H1 (cell line): Measurements from ENCODE around the gene TTC33. TPM values are rescaled to one million over a fixed set of nuclear protein-coding genes. Genes with fewer than 3 reads are reported as not detected.

Experiments used
- CTCF ChIA-PET: fragments of 300-600 bp; sonication (Branson Sonifier 250); formaldehyde crosslinking; loops from one replicate; lab custom pipeline; 2021; ENCODE audit not compliant: partially characterized antibody; lab: Charles Lee
- POLR2A ChIA-PET: fragments of 300-600 bp; sonication (Branson Sonifier 250); formaldehyde crosslinking; loops from one replicate; lab custom pipeline; 2021; ENCODE audit warnings: inconsistent platforms; ENCODE audit not compliant: partially characterized antibody; lab: Charles Lee
- DNase-seq, 2 experiments: peaks; one replicate each; pipeline versions ENCODE4 v3.0.0 to v3.0.0-alpha.2; 2010 to 2022; ENCODE audit warnings: low spot score in 2 of 2, low read depth in 1 of 2, mixed read lengths in 1 of 2
- FAIRE-seq: peaks from 2 replicates; lab custom pipeline; 2011; peaks lifted over from hg19 to GRCh38; lab: Jason Lieb, UNC
- H2AFZ ChIP-seq: 2 replicates; pipeline ENCODE4 v1.8.1; 2012; ENCODE audit warnings: low read length, inconsistent platforms
- H2AK5ac ChIP-seq: 2 replicates; pipeline ENCODE4 v1.6.1; 2013; ENCODE audit warnings: low read depth, low read length
- H2BK120ac ChIP-seq: replicated peaks from 2 replicates; pipeline ENCODE3; 2013; ENCODE audit warnings: low read depth, low read length, inconsistent platforms
- H2BK12ac ChIP-seq: 2 replicates; pipeline ENCODE4 v1.6.1; 2013; ENCODE audit warnings: low read depth, low read length
- H2BK15ac ChIP-seq: 2 replicates; pipeline ENCODE4 v1.6.1; 2013; ENCODE audit warnings: low read length
- H2BK20ac ChIP-seq: 2 replicates; pipeline ENCODE4 v1.6.1; 2013; ENCODE audit warnings: low read length
- H2BK5ac ChIP-seq: 2 replicates; pipeline ENCODE4 v1.6.1; 2013; ENCODE audit warnings: low read depth, low read length
- H3K14ac ChIP-seq: 2 replicates; pipeline ENCODE4 v1.6.1; 2013; ENCODE audit warnings: inconsistent platforms; ENCODE audit not compliant: insufficient read length
- H3K18ac ChIP-seq: 2 replicates; pipeline ENCODE4 v1.6.1; 2013; ENCODE audit warnings: low read length; ENCODE audit errors: extremely low read depth
- H3K23ac ChIP-seq: 2 replicates; pipeline ENCODE4 v1.6.1; 2013; ENCODE audit warnings: inconsistent platforms; ENCODE audit not compliant: insufficient read length
- H3K23me2 ChIP-seq: 2 replicates; pipeline ENCODE4 v1.6.1; 2013; ENCODE audit warnings: low read depth, low read length
- H3K27ac ChIP-seq: 2 replicates; pipeline ENCODE4 v1.6.1; 2011; ENCODE audit warnings: low read depth, low read length, inconsistent platforms
- H3K27me3 ChIP-seq, 4 experiments: replicated peaks in 1 of 4; 1 replicate in 1 of 4; 2 replicates in 3 of 4; pipeline versions ENCODE4 v1.6.1 to v1.8.1; 2011 to 2013; ENCODE audit warnings: low read length in 3 of 4, mild to moderate bottlenecking in 3 of 4, inconsistent platforms in 2 of 4, mixed read lengths in 2 of 4, moderate library complexity in 1 of 4; ENCODE audit not compliant: control insufficient read depth in 3 of 4, insufficient read depth in 3 of 4; ENCODE audit errors: extremely low read depth in 1 of 4
- H3K36me3 ChIP-seq, 4 experiments: 2 replicates each; pipeline versions ENCODE4 v1.6.1 to v1.8.1; 2011 to 2013; ENCODE audit warnings: mild to moderate bottlenecking in 4 of 4, low read length in 3 of 4, moderate library complexity in 2 of 4, control low read depth in 1 of 4, inconsistent platforms in 1 of 4; ENCODE audit not compliant: insufficient read depth in 4 of 4, control insufficient read depth in 2 of 4
- H3K4ac ChIP-seq: replicated peaks from 2 replicates; pipeline ENCODE3; 2013; ENCODE audit warnings: low read length, low read depth, mixed read lengths, inconsistent platforms; ENCODE audit not compliant: insufficient read length
- H3K4me1 ChIP-seq, 4 experiments: replicated peaks in 1 of 4; 1 replicate in 1 of 4; 2 replicates in 3 of 4; pipeline versions ENCODE4 v1.6.1 to v1.8.1; 2011 to 2013; ENCODE audit warnings: low read length in 3 of 4, inconsistent platforms in 2 of 4, mixed read lengths in 1 of 4; ENCODE audit not compliant: insufficient read depth in 4 of 4, control insufficient read depth in 3 of 4
- H3K4me2 ChIP-seq, 2 experiments: 2 replicates each; pipeline versions ENCODE4 v1.6.1 to v1.8.1; 2011 to 2013; ENCODE audit warnings: low read depth in 2 of 2, low read length in 2 of 2, control low read depth in 1 of 2, inconsistent platforms in 1 of 2, mild to moderate bottlenecking in 1 of 2; ENCODE audit not compliant: insufficient read depth in 1 of 2
- H3K4me3 ChIP-seq, 4 experiments: fragments of 200-600, 300-600 bp in 1 of 4; sonication (generic), shearing (Covaris generic), sonication (Bioruptor Twin) in 1 of 4; 2 replicates each; pipeline versions ENCODE4 v1.5.1 to v1.8.1; 2011 to 2016; ENCODE audit warnings: low read length in 4 of 4, low read depth in 3 of 4, control low read depth in 2 of 4, inconsistent platforms in 2 of 4, mild to moderate bottlenecking in 2 of 4, mixed read lengths in 1 of 4, moderate library complexity in 1 of 4; ENCODE audit not compliant: insufficient read depth in 2 of 4; ENCODE audit errors: extremely low read depth in 1 of 4
- H3K56ac ChIP-seq: replicated peaks from 2 replicates; pipeline ENCODE3; 2013; ENCODE audit warnings: low read depth, mild to moderate bottlenecking, mixed read lengths, low read length, inconsistent platforms; ENCODE audit not compliant: insufficient read length
- H3K79me1 ChIP-seq: 2 replicates; pipeline ENCODE4 v1.6.1; 2013; ENCODE audit warnings: low read depth, low read length, control low read depth
- H3K79me2 ChIP-seq, 2 experiments: 2 replicates each; pipeline versions ENCODE4 v1.6.1 to v1.8.1; 2012 to 2013; ENCODE audit warnings: low read length in 2 of 2, mild to moderate bottlenecking in 2 of 2, inconsistent platforms in 1 of 2; ENCODE audit not compliant: insufficient read depth in 2 of 2, control insufficient read depth in 1 of 2
- H3K9ac ChIP-seq, 4 experiments: replicated peaks in 1 of 4; 1 replicate in 1 of 4; 2 replicates in 3 of 4; pipeline versions ENCODE4 v1.6.1 to v1.8.1; 2011 to 2013; ENCODE audit warnings: low read depth in 3 of 4, low read length in 3 of 4, control low read depth in 2 of 4, mild to moderate bottlenecking in 2 of 4, moderate library complexity in 2 of 4, inconsistent platforms in 1 of 4; ENCODE audit errors: extremely low read depth in 1 of 4
- H3K9me3 ChIP-seq, 2 experiments: 2 replicates each; pipeline versions ENCODE4 v1.6.1 to v1.8.1; 2012 to 2013; ENCODE audit warnings: mild to moderate bottlenecking in 2 of 2, moderate library complexity in 2 of 2, control low read depth in 1 of 2, inconsistent platforms in 1 of 2, low read depth in 1 of 2, low read length in 1 of 2, mixed read lengths in 1 of 2; ENCODE audit not compliant: insufficient read depth in 2 of 2
- H4K20me1 ChIP-seq, 2 experiments: replicated peaks in 1 of 2; 2 replicates each; pipeline versions ENCODE3 to v1.8.1; 2011 to 2013; ENCODE audit warnings: inconsistent platforms in 2 of 2, low read length in 2 of 2, mild to moderate bottlenecking in 1 of 2; ENCODE audit not compliant: insufficient read depth in 2 of 2, control insufficient read depth in 1 of 2
- H4K5ac ChIP-seq: 2 replicates; pipeline ENCODE4 v1.6.1; 2013; ENCODE audit warnings: low read length, low read depth, mixed read lengths, inconsistent platforms; ENCODE audit not compliant: insufficient read length
- H4K8ac ChIP-seq: 2 replicates; pipeline ENCODE4 v1.8.0; 2013; ENCODE audit warnings: mild to moderate bottlenecking, moderate library complexity, low read length, inconsistent platforms; ENCODE audit not compliant: insufficient read depth; ENCODE audit errors: extremely low read depth
- H4K91ac ChIP-seq: replicated peaks from 2 replicates; pipeline ENCODE3; 2013; ENCODE audit warnings: low read length, mixed read lengths, inconsistent platforms; ENCODE audit not compliant: insufficient read length
- ASH2L ChIP-seq: fragments of 200-600, 300-600 bp; sonication (generic); IDR thresholded peaks from one replicate; pipeline ENCODE4 v1.7.1; 2017; ENCODE audit warnings: low read length
- CBX5 ChIP-seq: fragments of 300-800, 300-1000 bp; sonication (generic); IDR thresholded peaks from 2 replicates; pipeline ENCODE4 v1.7.1; 2016; ENCODE audit warnings: antibody characterized with exemption, low read length, low read depth
- CBX8 ChIP-seq: fragments of 300-800, 300-1000 bp; sonication (generic); IDR thresholded peaks from 2 replicates; pipeline ENCODE4 v1.7.1; 2016; ENCODE audit warnings: low read depth, low read length, borderline replicate concordance
- CTBP2 ChIP-seq: IDR thresholded peaks from 2 replicates; pipeline ENCODE4 v1.7.0; 2011; ENCODE audit warnings: borderline replicate concordance, mild to moderate bottlenecking, moderate library complexity, mixed read lengths, low read length; ENCODE audit not compliant: insufficient read depth, insufficient read length
- JUN ChIP-seq: IDR thresholded peaks from 2 replicates; pipeline ENCODE4 v1.6.1; 2011; ENCODE audit warnings: low read depth, mild to moderate bottlenecking, improper control_type of control experiment, low read length
- KDM4A ChIP-seq: IDR thresholded peaks from one replicate; pipeline ENCODE4 v1.7.1; 2012; ENCODE audit warnings: low read depth, mild to moderate bottlenecking, moderate library complexity, low read length, inconsistent platforms; ENCODE audit not compliant: severe bottlenecking
- MAFK ChIP-seq: IDR thresholded peaks from 2 replicates; pipeline ENCODE4 v1.6.1; 2012; ENCODE audit warnings: low read depth, mild to moderate bottlenecking, improper control_type of control experiment, low read length
- RAD21 ChIP-seq, 2 experiments: IDR thresholded peaks in 1 of 2; conservative IDR thresholded peaks in 1 of 2; 2 replicates each; pipeline ENCODE4 v1.6.1; 2011; ENCODE audit warnings: low read depth in 2 of 2, low read length in 2 of 2, improper control_type of control experiment in 1 of 2, inconsistent platforms in 1 of 2, mild to moderate bottlenecking in 1 of 2, moderate library complexity in 1 of 2
- RFX5 ChIP-seq: IDR thresholded peaks from 2 replicates; pipeline ENCODE4 v1.6.1; 2011; ENCODE audit warnings: low read depth, low read length, improper control_type of control experiment, borderline replicate concordance
- SUZ12 ChIP-seq: fragments of 200-600 bp; sonication (generic); IDR thresholded peaks from 2 replicates; pipeline ENCODE4 v1.6.1; 2012; ENCODE audit warnings: mild to moderate bottlenecking, inconsistent platforms, low read length, moderate library complexity, mixed read lengths
- TAF1 ChIP-seq: IDR thresholded peaks from 2 replicates; pipeline ENCODE4 v1.6.1; 2011; ENCODE audit warnings: mild to moderate bottlenecking, low read depth, low read length
- TAF7 ChIP-seq: optimal IDR thresholded peaks from 2 replicates; pipeline ENCODE3; 2011; ENCODE audit warnings: low read depth, mild to moderate bottlenecking, inconsistent platforms, low read length, moderate library complexity, borderline replicate concordance
- USF2 ChIP-seq: IDR thresholded peaks from 2 replicates; pipeline ENCODE4 v1.6.1; 2011; ENCODE audit warnings: low read length, improper control_type of control experiment
- WGBS, 2 experiments: shearing (Covaris generic) in 1 of 2; methylation state at CpG; one replicate each; pipeline versions ENCODE4 v1.1.6 to v1.1.7; 2013 to 2015; ENCODE audit warnings: low lambda C conversion rate in 2 of 2, mixed read lengths in 2 of 2, inconsistent platforms in 1 of 2, low coverage in 1 of 2, missing lambda C conversion rate in 1 of 2; ENCODE audit not compliant: insufficient replicate concordance in 2 of 2, insufficient coverage in 1 of 2, insufficient read length in 1 of 2; ENCODE audit errors: extremely low coverage in 1 of 2, missing lambda C conversion rate in 1 of 2; 5-methylcytosine and 5-hydroxymethylcytosine counted together
- polyA plus RNA-seq, 7 experiments: library from polyadenylated mRNA; depleted of rRNA in 3 of 7; stranded (reverse) in 5 of 7; unstranded in 2 of 7; fragments of >200 nt in 5 of 7; fragments of 200-250 nt in 2 of 7; gene quantifications; 1 replicate in 5 of 7; 2 replicates in 1 of 7; 4 replicates in 1 of 7; pipeline versions ENCODE4 v1.2.1 to v1.2.3, GENCODE V29; 2011 to 2013; ENCODE audit warnings: missing spikeins in 2 of 7, mixed read lengths in 2 of 7
- total RNA-seq: library from RNA; stranded (reverse); fragmentation: NEBNext Ultra II Directional; extraction: Animal tissue kit (Norgen Biotek cat#: 25700); gene quantifications from 2 replicates; pipeline ENCODE4 v1.2.1, GENCODE V29; 2021

TTC33 gene
- total and polyA plus RNA-seq, 2 of the 8 experiments (the other 6 are each of a cell fraction or from before 2014, with no cell fraction given): 1.2 to 12.6 TPM

GRCh38 chr5:40780858-40781257, 25.1 kb upstream of the TTC33 start:
- POLR2A ChIA-PET: interaction anchor here (0.7 to 1.7 kb wide), 3 partner anchors 11 to 52 kb away, joined by 5 to 11 read pairs (median 6); no protein-coding TSS in a partner anchor
- H3K27ac ChIP-seq: no peak overlapping the region
- H3K79me1 ChIP-seq: peaks cover 5% of the 10 kb centered on the region; the same call in 1 of the 2 replicates
- H4K8ac ChIP-seq: no peak overlapping the region
- H2BK15ac ChIP-seq: no peak overlapping the region
- no peak overlapping the region for H3K9ac ChIP-seq
- FAIRE-seq (no peak), DNase-seq (no peak)
- H2BK12ac ChIP-seq: no peak overlapping the region
- no peak overlapping the region for H3K4me3 ChIP-seq
- H3K4me2 ChIP-seq: no peak overlapping the region
- no peak overlapping the region for H2AK5ac ChIP-seq
- H4K91ac ChIP-seq: no peak overlapping the region
- H3K4ac ChIP-seq: no peak overlapping the region
- no peak overlapping the region for H4K5ac ChIP-seq
- H2AFZ ChIP-seq: no peak overlapping the region
- no peaks in the 10 kb centered on the region for H3K27me3 ChIP-seq
- H3K56ac ChIP-seq: no peak overlapping the region
- no peaks in the 10 kb centered on the region for H3K23me2 ChIP-seq
- H2BK120ac ChIP-seq: no peak overlapping the region
- no peak overlapping the region for H3K18ac ChIP-seq
- H3K4me1 ChIP-seq: no peaks in the 10 kb centered on the region
- peaks cover 0 to 76% of the 10 kb centered on the region in 2 experiments; a peak in 3 of 4 replicates for H3K79me2 ChIP-seq
- H3K23ac ChIP-seq: no peak overlapping the region
- H2BK5ac ChIP-seq: no peak overlapping the region
- peaks cover 0 to 10% (median 5%) of the 10 kb centered on the region in 4 experiments; a peak in 4 of 8 replicates for H3K36me3 ChIP-seq
- H4K20me1 ChIP-seq: peaks cover 3 to 7% of the 10 kb centered on the region in 2 experiments
- CTCF ChIA-PET: no interaction called here
- WGBS, 2 experiments: 88% methylated on average over 3 of the region's 3 CpGs; no CpG with 5 or more reads in 1 of the 2 experiments
- no peak overlapping the region for H2BK20ac ChIP-seq
- H3K14ac ChIP-seq: no peak overlapping the region
- H3K9me3 ChIP-seq: no peaks in the 10 kb centered on the region
- TF ChIP-seq RFX5 (no peak), CBX5 (no peak), TAF7 (no peak), JUN (no peak), KDM4A (no peak), TAF1 (no peak), SUZ12 (no peak), ASH2L (no peak), MAFK (no peak), USF2 (no peak), CBX8 (no peak), RAD21 (IDR thresholded peaks at IDR 0.05 in 1 of 2, conservative IDR thresholded peaks at IDR 0.05 in 1 of 2; ENCODE audit: low read depth in 2 of 2, low read length in 2 of 2) (no peak), CTBP2 (no peak)
